ENCODE measurements around the gene CTDNEP1. TPM values are rescaled to one million over a fixed set of nuclear protein-coding genes. Genes with fewer than 3 reads are reported as not detected.

The CTDNEP1 gene
- total RNA-seq, 1 donor from 2014 or later = 141 TPM

GRCh38 chr17:7204336-7204735 is 47.2 kb downstream of the CTDNEP1 start:
- intact Hi-C loops (cut with DNase I) = no loop called here
- Histone ChIP-seq H3K4me1 (peaks cover 8% of the 10 kb centered on the region), H3K36me3 (peaks cover 13% of the 10 kb centered on the region), H3K4me3 (peak overlapping the region; percentile 55), H3K9me3 (no peaks in the 10 kb centered on the region), H3K27ac (no peak overlapping the region), H3K27me3 (no peaks in the 10 kb centered on the region)
- DNase-seq (no peak), ATAC-seq (no peak)
- no peak for TF ChIP-seq CTCF (IDR thresholded peaks at IDR 0.05)

- H3K9me3 ChIP-seq = no peaks in the 10 kb centered on the region
- intact Hi-C loops (cut with DNase I) = no loop called here
- H3K27me3 ChIP-seq = no peaks in the 10 kb centered on the region
- H3K36me3 ChIP-seq = peaks cover 13% of the 10 kb centered on the region
- TF ChIP-seq CTCF (IDR thresholded peaks at IDR 0.05) = no peak
- ATAC-seq (no peak), DNase-seq (no peak)
- H3K27ac ChIP-seq = no peak overlapping the region
- peaks cover 8% of the 10 kb centered on the region for H3K4me1 ChIP-seq
- H3K4me3 ChIP-seq = no peak overlapping the region
Observed at GRCh38 chr17:7203391-7203790, 48.1 kb downstream of the CTDNEP1 start.

- no peak for TF ChIP-seq CTCF (IDR thresholded peaks at IDR 0.05)
- Histone ChIP-seq H3K27me3 (no peaks in the 10 kb centered on the region), H3K4me1 (no peaks in the 10 kb centered on the region), H3K27ac (no peak overlapping the region), H3K4me3 (no peak overlapping the region), H3K9me3 (no peaks in the 10 kb centered on the region), H3K36me3 (peaks cover 34% of the 10 kb centered on the region)
- intact Hi-C loops (cut with DNase I) = no loop called here
- no peak for DNase-seq
- ATAC-seq = peak; percentile 12
Observed at GRCh38 chr17:7196651-7197401, 54.7 kb downstream of the CTDNEP1 start.

- H3K9me3 ChIP-seq = no peaks in the 10 kb centered on the region
- no peak for DNase-seq
- no peak overlapping the region for H3K4me3 ChIP-seq
- peaks cover 34% of the 10 kb centered on the region for H3K36me3 ChIP-seq
- no peaks in the 10 kb centered on the region for H3K27me3 ChIP-seq
- TF ChIP-seq CTCF (IDR thresholded peaks at IDR 0.05) = no peak
- H3K27ac ChIP-seq = no peak overlapping the region
- intact Hi-C loops (cut with DNase I) = no loop called here
- no peak for ATAC-seq
- H3K4me1 ChIP-seq = no peaks in the 10 kb centered on the region
Observed at GRCh38 chr17:7195971-7196370, 55.6 kb downstream of the CTDNEP1 start.

Small RNAs within 50 kb of the gene (microRNA-seq; reads per million reads assigned to microRNA genes)
- 547 reads per million, percentile 82 among the genes with 10 or more reads in this experiment for gene MIR324 (ENCODE audit: borderline microRNAs expressed)

Other genes starting within 250 kb of the CTDNEP1 start
- 284 TPM for gene RNASEK, start 239.1 kb downstream of the CTDNEP1 start, total RNA-seq
- gene BCL6B, start 228.7 kb downstream of the CTDNEP1 start, total RNA-seq = 42.6 TPM
- 10.1 TPM for gene SLC16A13, start 215.7 kb downstream of the CTDNEP1 start, total RNA-seq
- gene SLC16A11, start 207.6 kb downstream of the CTDNEP1 start, total RNA-seq = 6.8 TPM
- 12.6 TPM for gene CLEC10A, start 171.5 kb downstream of the CTDNEP1 start, total RNA-seq
- gene ASGR2, start 136.9 kb downstream of the CTDNEP1 start, total RNA-seq = 1.3 TPM
- 4.3 TPM for gene ASGR1, start 72.4 kb downstream of the CTDNEP1 start, total RNA-seq
- gene DLG4, start 31.9 kb downstream of the CTDNEP1 start, total RNA-seq = 30.7 TPM
- gene ACADVL, start 31.8 kb downstream of the CTDNEP1 start, total RNA-seq = 544 TPM
- 41.0 TPM for gene DVL2, start 17.2 kb downstream of the CTDNEP1 start, total RNA-seq
- 36.9 TPM for gene PHF23, start 12.3 kb downstream of the CTDNEP1 start, total RNA-seq
- gene GABARAP, start 9.3 kb downstream of the CTDNEP1 start, total RNA-seq = 547 TPM
- 35.0 TPM for gene ELP5, start 481 bp upstream of the CTDNEP1 start, total RNA-seq
- gene CLDN7, start 10.7 kb upstream of the CTDNEP1 start, total RNA-seq = 117 TPM
- 1.6 TPM for gene SLC2A4, start 30.0 kb upstream of the CTDNEP1 start, total RNA-seq
- not detected for gene YBX2, start 42.9 kb upstream of the CTDNEP1 start, total RNA-seq
- 241 TPM for gene EIF5A, start 55.9 kb upstream of the CTDNEP1 start, total RNA-seq
- 62.9 TPM for gene GPS2, start 63.6 kb upstream of the CTDNEP1 start, total RNA-seq
- 37.6 TPM for gene NEURL4, start 77.6 kb upstream of the CTDNEP1 start, total RNA-seq
- gene ACAP1, start 84.8 kb upstream of the CTDNEP1 start, total RNA-seq = 23.2 TPM
- 8.9 TPM for gene KCTD11, start 100.4 kb upstream of the CTDNEP1 start, total RNA-seq
- not detected for gene TMEM95, start 103.4 kb upstream of the CTDNEP1 start, total RNA-seq
- 5.8 TPM for gene TNK1, start 129.4 kb upstream of the CTDNEP1 start, total RNA-seq
- 30.3 TPM for gene PLSCR3, start 142.8 kb upstream of the CTDNEP1 start, total RNA-seq
- gene TMEM256, start 152.4 kb upstream of the CTDNEP1 start, total RNA-seq = 45.2 TPM
- 11.7 TPM for gene NLGN2, start 156.1 kb upstream of the CTDNEP1 start, total RNA-seq
- gene SPEM1, start 168.6 kb upstream of the CTDNEP1 start, total RNA-seq = not detected
- not detected for gene SPEM2, start 173.9 kb upstream of the CTDNEP1 start, total RNA-seq
- not detected for gene SPEM3, start 177.1 kb upstream of the CTDNEP1 start, total RNA-seq
- gene TMEM102, start 183.7 kb upstream of the CTDNEP1 start, total RNA-seq = 7.4 TPM
- 1.1 TPM for gene FGF11, start 187.8 kb upstream of the CTDNEP1 start, total RNA-seq
- gene CHRNB1, start 193.3 kb upstream of the CTDNEP1 start, total RNA-seq = 10.1 TPM
- gene ZBTB4, start 227.9 kb upstream of the CTDNEP1 start, total RNA-seq = 84.7 TPM
- not detected for gene SLC35G6, start 229.7 kb upstream of the CTDNEP1 start, total RNA-seq
- 105 TPM for gene POLR2A, start 232.6 kb upstream of the CTDNEP1 start, total RNA-seq